Neural cell (in vitro differentiated cells): Measurements from ENCODE around the gene ACP1.

Experiments
- CTCF ChIP-seq: fragments of 450-650 bp; IDR thresholded peaks from 2 replicates; pipeline ENCODE4 v1.5.1; 2014; ENCODE audit warnings: antibody characterized with exemption, mild to moderate bottlenecking, moderate library complexity; ENCODE audit not compliant: poor library complexity, severe bottlenecking
- EP300 ChIP-seq: fragments of 450-650 bp; conservative IDR thresholded peaks from 2 replicates; pipeline ENCODE4 v1.6.1; 2014; ENCODE audit warnings: antibody characterized with exemption, mild to moderate bottlenecking, moderate library complexity; ENCODE audit not compliant: poor library complexity, severe bottlenecking
- EZH2 ChIP-seq: fragments of 200-600, 300-800 bp; shearing (Covaris generic), sonication (generic); IDR thresholded peaks from 2 replicates; pipeline ENCODE4 v1.6.1; 2014; ENCODE audit warnings: antibody characterized with exemption, low read length, borderline replicate concordance, mild to moderate bottlenecking; ENCODE audit not compliant: insufficient read depth, poor library complexity, severe bottlenecking
- TAF1 ChIP-seq: IDR thresholded peaks from 2 replicates; pipeline ENCODE4 v1.6.1; 2012; ENCODE audit warnings: low read depth

DNA sequence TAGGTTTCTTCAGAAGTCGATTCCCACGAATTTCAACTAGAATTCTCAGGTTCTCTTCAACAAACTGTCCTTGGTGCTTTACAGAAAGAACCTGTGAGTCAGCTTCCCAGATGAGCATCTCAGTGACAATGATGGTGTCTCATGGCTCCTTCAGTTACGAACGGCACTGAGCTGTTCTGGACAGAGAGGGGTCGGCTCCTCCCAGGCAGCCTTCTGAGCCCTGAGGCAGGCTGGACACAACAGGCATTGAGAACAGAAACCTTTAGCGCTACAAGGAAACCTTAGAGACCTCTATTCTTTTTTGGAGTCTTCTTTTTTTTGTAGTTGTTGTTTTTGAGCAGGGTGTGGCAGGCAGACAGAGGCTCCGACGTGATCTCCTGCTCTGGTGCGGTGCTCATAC, 58.3 kb downstream of the ACP1 start:
- TF ChIP-seq CTCF: no peak
- no peak for TF ChIP-seq EZH2
- TF ChIP-seq EP300: no peak
- no peak for TF ChIP-seq TAF1
